HepG2 (cell line): Measurements from ENCODE around the gene TMEM258. TPM values are rescaled to one million over a fixed set of nuclear protein-coding genes. Genes with fewer than 3 reads are reported as not detected.

Source experiments
- ADNP ChIP-seq: sonication (generic); formaldehyde crosslinking; IDR thresholded peaks from 2 replicates; pipeline ENCODE4 v1.4.0; 2020; ENCODE audit warnings: missing genetic modification reagents
- HES4 ChIP-seq: sonication (generic); formaldehyde crosslinking; IDR thresholded peaks from 2 replicates; pipeline ENCODE4 v1.9.0; 2021; ENCODE audit warnings: mild to moderate bottlenecking, missing genetic modification reagents, borderline replicate concordance
- MAFG ChIP-seq: sonication (generic); formaldehyde crosslinking; IDR thresholded peaks from 2 replicates; pipeline ENCODE4 v1.5.1; 2020; ENCODE audit warnings: mild to moderate bottlenecking, missing genetic modification reagents
- MED8 ChIP-seq: sonication (generic); formaldehyde crosslinking; IDR thresholded peaks from 2 replicates; pipeline ENCODE4 v1.8.1; 2023; ENCODE audit warnings: mild to moderate bottlenecking, missing genetic modification reagents; ENCODE audit not compliant: insufficient replicate concordance
- MXI1 ChIP-seq: IDR thresholded peaks from 3 replicates; pipeline ENCODE4 v1.6.1; 2012; ENCODE audit warnings: low read depth, low read length, inconsistent platforms, borderline replicate concordance
- NFE2L1 ChIP-seq: sonication (generic); formaldehyde crosslinking; IDR thresholded peaks from 2 replicates; pipeline ENCODE4 v1.4.0; 2020; ENCODE audit warnings: missing genetic modification reagents, mild to moderate bottlenecking, borderline replicate concordance
- NFYC ChIP-seq: IDR thresholded peaks from 2 replicates; pipeline ENCODE4 v1.6.1; 2016; ENCODE audit warnings: missing genetic modification reagents, missing compliant biosample characterization
- POGZ ChIP-seq: sonication (generic); formaldehyde crosslinking; IDR thresholded peaks from 2 replicates; pipeline ENCODE4 v1.4.0; 2020; ENCODE audit warnings: mild to moderate bottlenecking, missing genetic modification reagents
- POLR2AphosphoS2 ChIP-seq: IDR thresholded peaks from 2 replicates; pipeline ENCODE4 v1.6.1; 2011; ENCODE audit warnings: low read depth, low read length, improper control_type of control experiment
- REPIN1 ChIP-seq: sonication (generic); formaldehyde crosslinking; IDR thresholded peaks from 2 replicates; pipeline ENCODE4 v1.8.0; 2022; ENCODE audit warnings: missing genetic modification reagents, low read depth, mild to moderate bottlenecking, borderline replicate concordance
- TOE1 ChIP-seq: sonication (generic); formaldehyde crosslinking; IDR thresholded peaks from 2 replicates; pipeline ENCODE4 v1.4.0; 2020; ENCODE audit warnings: mild to moderate bottlenecking, missing genetic modification reagents
- polyA plus RNA-seq, 8 experiments: library from polyadenylated mRNA; depleted of rRNA in 3 of 8; stranded (reverse) in 7 of 8; unstranded in 1 of 8; fragments of >200 nt; fragmentation: Illumina TruSeq in 4 of 8; extraction: Trizol in 4 of 8; gene quantifications; 2 replicates each; pipeline versions ENCODE4 v1.2.1 to v1.2.3, GENCODE V29; 2011 to 2016; ENCODE audit warnings: low read depth in 4 of 8, missing spikeins in 1 of 8, mixed read lengths in 1 of 8; ENCODE audit not compliant: insufficient read depth in 1 of 8
- total RNA-seq, 5 experiments: library from RNA; depleted of rRNA; stranded (reverse); fragments of >200 nt; fragmentation: Illumina TruSeq; extraction: Trizol; gene quantifications; 2 replicates each; pipeline ENCODE4 v1.2.3, GENCODE V29; 2016; ENCODE audit warnings: low read depth in 1 of 5
- TF ChIP-seq, protein P1 (sequence below): sonication (generic); formaldehyde crosslinking; conservative IDR thresholded peaks from 2 replicates; pipeline ENCODE4 v1.8.0; 2022; ENCODE audit warnings: low read depth, missing genetic modification reagents
- TF ChIP-seq, protein P2 (sequence below): sonication (generic); formaldehyde crosslinking; IDR thresholded peaks from 2 replicates; pipeline ENCODE4 v1.4.0; 2020; ENCODE audit warnings: missing genetic modification reagents, borderline replicate concordance
- TF ChIP-seq, protein P3 (sequence below): sonication (generic); formaldehyde crosslinking; IDR thresholded peaks from 2 replicates; pipeline ENCODE4 v1.8.0; 2022; ENCODE audit warnings: missing genetic modification reagents, low read depth, mild to moderate bottlenecking, borderline replicate concordance
- TF ChIP-seq, protein P4 (sequence below): sonication (generic); formaldehyde crosslinking; IDR thresholded peaks from 2 replicates; pipeline ENCODE4 v1.5.1; 2020; ENCODE audit warnings: mild to moderate bottlenecking, moderate library complexity, missing genetic modification reagents
- TF ChIP-seq, protein P5 (sequence below): sonication (generic); formaldehyde crosslinking; IDR thresholded peaks from 2 replicates; pipeline ENCODE4 v1.4.0; 2020; ENCODE audit warnings: mild to moderate bottlenecking, low read depth, missing genetic modification reagents
- TF ChIP-seq, protein P6 (sequence below): sonication (generic); formaldehyde crosslinking; IDR thresholded peaks from 2 replicates; pipeline ENCODE4 v1.8.0; 2023; ENCODE audit warnings: mild to moderate bottlenecking, missing genetic modification reagents

TMEM258 gene
- total and polyA plus RNA-seq, 2 of the 13 experiments (the other 11 are each of a cell fraction or from before 2014, with no cell fraction given): 175 to 424 TPM

DNA sequence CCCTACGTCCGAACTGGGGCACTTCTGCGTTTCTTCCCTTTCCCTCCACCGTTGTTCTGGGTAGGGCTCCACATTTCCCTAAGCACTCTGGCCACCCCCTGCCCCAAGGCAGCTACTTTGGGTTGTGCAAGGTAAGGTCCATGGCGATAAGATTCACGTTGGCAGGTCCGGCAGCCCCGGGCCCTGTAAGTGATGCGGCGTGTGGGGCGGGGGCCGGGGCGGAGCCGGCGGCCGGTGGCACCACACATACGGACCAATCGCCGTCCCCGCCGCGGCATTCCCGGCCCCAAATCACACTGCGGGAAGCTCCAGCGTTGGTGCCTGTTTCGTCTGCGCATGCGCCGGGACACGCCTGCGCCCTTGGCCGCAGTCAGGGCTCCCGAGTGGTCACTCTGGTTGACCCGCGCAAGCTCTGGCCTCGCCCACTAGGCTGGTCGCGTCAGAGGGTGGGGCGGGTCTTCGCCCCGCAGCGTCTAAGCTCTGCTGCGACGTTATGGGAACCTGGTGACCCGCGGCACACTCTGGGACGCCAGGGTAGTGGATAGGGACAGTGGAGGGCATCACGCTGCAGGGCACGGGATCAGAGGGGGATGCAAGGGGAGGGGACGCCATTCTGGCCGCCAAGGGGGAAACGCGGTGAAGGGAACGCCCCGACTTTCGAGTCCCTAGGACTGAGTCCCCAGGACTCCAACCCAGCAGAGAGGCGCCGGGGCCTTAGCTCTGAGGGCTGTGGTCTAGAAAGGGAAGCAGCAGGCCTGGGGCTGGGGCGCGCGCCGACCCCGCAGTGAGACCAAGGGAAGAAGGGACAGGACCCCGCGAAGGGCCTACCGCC lies 22.8 kb upstream of the TMEM258 start (continued):
- TF ChIP-seq MAFG (CRISPR knock-in tag) (no peak), NFE2L1 (CRISPR knock-in tag) (no peak), POGZ (CRISPR knock-in tag) (no peak; the same call in 1 of the 2 replicates), TOE1 (CRISPR knock-in tag) (peak; percentile 58; the same call in 1 of the 2 replicates), HES4 (CRISPR knock-in tag) (0 out of 2 replicates have a peak, but pooled peaks have one; percentile 59), NFYC (peak; percentile 84), POLR2AphosphoS2 (peak; percentile 47; the same call in 1 of the 2 replicates), MED8 (CRISPR knock-in tag) (peak; percentile 80), ADNP (CRISPR knock-in tag) (no peak), REPIN1 (CRISPR knock-in tag) (0 out of 2 replicates have a peak, but pooled peaks have one; percentile 65), MXI1 (peak; percentile 72; the same call in 1 of the 3 replicates)
- TF ChIP-seq, protein P1, sequence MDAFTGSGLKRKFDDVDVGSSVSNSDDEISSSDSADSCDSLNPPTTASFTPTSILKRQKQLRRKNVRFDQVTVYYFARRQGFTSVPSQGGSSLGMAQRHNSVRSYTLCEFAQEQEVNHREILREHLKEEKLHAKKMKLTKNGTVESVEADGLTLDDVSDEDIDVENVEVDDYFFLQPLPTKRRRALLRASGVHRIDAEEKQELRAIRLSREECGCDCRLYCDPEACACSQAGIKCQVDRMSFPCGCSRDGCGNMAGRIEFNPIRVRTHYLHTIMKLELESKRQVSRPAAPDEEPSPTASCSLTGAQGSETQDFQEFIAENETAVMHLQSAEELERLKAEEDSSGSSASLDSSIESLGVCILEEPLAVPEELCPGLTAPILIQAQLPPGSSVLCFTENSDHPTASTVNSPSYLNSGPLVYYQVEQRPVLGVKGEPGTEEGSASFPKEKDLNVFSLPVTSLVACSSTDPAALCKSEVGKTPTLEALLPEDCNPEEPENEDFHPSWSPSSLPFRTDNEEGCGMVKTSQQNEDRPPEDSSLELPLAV (CRISPR knock-in tag): no peak
- TF ChIP-seq, protein P2, sequence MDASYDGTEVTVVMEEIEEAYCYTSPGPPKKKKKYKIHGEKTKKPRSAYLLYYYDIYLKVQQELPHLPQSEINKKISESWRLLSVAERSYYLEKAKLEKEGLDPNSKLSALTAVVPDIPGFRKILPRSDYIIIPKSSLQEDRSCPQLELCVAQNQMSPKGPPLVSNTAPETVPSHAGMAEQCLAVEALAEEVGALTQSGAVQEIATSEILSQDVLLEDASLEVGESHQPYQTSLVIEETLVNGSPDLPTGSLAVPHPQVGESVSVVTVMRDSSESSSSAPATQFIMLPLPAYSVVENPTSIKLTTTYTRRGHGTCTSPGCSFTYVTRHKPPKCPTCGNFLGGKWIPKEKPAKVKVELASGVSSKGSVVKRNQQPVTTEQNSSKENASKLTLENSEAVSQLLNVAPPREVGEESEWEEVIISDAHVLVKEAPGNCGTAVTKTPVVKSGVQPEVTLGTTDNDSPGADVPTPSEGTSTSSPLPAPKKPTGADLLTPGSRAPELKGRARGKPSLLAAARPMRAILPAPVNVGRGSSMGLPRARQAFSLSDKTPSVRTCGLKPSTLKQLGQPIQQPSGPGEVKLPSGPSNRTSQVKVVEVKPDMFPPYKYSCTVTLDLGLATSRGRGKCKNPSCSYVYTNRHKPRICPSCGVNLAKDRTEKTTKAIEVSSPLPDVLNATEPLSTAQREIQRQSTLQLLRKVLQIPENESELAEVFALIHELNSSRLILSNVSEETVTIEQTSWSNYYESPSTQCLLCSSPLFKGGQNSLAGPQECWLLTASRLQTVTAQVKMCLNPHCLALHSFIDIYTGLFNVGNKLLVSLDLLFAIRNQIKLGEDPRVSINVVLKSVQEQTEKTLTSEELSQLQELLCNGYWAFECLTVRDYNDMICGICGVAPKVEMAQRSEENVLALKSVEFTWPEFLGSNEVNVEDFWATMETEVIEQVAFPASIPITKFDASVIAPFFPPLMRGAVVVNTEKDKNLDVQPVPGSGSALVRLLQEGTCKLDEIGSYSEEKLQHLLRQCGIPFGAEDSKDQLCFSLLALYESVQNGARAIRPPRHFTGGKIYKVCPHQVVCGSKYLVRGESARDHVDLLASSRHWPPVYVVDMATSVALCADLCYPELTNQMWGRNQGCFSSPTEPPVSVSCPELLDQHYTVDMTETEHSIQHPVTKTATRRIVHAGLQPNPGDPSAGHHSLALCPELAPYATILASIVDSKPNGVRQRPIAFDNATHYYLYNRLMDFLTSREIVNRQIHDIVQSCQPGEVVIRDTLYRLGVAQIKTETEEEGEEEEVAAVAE: no peak
- TF ChIP-seq, protein P3, sequence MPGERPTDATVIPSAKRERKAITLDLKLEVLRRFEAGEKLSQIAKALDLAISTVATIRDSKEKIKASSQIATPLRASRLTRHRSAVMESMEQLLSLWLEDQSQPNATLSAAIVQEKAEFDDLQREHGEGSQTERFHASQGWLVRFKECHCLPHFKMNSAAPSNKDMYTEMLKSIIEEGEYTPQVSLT: no peak
- TF ChIP-seq, protein P4, sequence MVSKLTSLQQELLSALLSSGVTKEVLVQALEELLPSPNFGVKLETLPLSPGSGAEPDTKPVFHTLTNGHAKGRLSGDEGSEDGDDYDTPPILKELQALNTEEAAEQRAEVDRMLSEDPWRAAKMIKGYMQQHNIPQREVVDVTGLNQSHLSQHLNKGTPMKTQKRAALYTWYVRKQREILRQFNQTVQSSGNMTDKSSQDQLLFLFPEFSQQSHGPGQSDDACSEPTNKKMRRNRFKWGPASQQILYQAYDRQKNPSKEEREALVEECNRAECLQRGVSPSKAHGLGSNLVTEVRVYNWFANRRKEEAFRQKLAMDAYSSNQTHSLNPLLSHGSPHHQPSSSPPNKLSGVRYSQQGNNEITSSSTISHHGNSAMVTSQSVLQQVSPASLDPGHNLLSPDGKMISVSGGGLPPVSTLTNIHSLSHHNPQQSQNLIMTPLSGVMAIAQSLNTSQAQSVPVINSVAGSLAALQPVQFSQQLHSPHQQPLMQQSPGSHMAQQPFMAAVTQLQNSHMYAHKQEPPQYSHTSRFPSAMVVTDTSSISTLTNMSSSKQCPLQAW (CRISPR knock-in tag): peak; percentile 59; the same call in 1 of the 2 replicates
- TF ChIP-seq, protein P5, sequence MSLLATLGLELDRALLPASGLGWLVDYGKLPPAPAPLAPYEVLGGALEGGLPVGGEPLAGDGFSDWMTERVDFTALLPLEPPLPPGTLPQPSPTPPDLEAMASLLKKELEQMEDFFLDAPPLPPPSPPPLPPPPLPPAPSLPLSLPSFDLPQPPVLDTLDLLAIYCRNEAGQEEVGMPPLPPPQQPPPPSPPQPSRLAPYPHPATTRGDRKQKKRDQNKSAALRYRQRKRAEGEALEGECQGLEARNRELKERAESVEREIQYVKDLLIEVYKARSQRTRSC (CRISPR knock-in tag): no peak
- TF ChIP-seq, protein P6, sequence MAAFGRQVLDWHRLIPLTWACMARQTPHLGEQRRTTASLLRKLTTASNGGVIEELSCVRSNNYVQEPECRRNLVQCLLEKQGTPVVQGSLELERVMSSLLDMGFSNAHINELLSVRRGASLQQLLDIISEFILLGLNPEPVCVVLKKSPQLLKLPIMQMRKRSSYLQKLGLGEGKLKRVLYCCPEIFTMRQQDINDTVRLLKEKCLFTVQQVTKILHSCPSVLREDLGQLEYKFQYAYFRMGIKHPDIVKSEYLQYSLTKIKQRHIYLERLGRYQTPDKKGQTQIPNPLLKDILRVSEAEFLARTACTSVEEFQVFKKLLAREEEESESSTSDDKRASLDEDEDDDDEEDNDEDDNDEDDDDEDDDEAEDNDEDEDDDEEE (CRISPR knock-in tag): peak; percentile 71; the same call in 1 of the 2 replicates
